Liver (tissue), 9 donors: ENCODE measurements around the gene BRF1. TPM values are rescaled to one million over a fixed set of nuclear protein-coding genes. Genes with fewer than 3 reads are reported as not detected.

ENCODE experiments used
- DNase-seq: peaks from one replicate; pipeline ENCODE4 v3.0.0-alpha.2; 2017; ENCODE audit warnings: low spot score
- H3K27ac ChIP-seq, 2 donors: one replicate each; pipeline ENCODE4 v1.7.0; 2013; ENCODE audit warnings: inconsistent platforms in 2 of 2, low read length in 2 of 2, control low read depth in 1 of 2, low read depth in 1 of 2, mild to moderate bottlenecking in 1 of 2
- H3K27me3 ChIP-seq, 4 donors: one replicate each; pipeline versions ENCODE4 v1.6.1 to v1.7.0; 2013; ENCODE audit warnings: low read length in 3 of 4, inconsistent platforms in 1 of 4, mild to moderate bottlenecking in 1 of 4, moderate library complexity in 1 of 4; ENCODE audit not compliant: control insufficient read depth in 4 of 4, insufficient read depth in 4 of 4
- H3K36me3 ChIP-seq, 4 donors: one replicate each; pipeline versions ENCODE4 v1.6.1 to v1.7.0; 2013; ENCODE audit warnings: low read length in 3 of 4, mild to moderate bottlenecking in 3 of 4, low read depth in 1 of 4, moderate library complexity in 1 of 4; ENCODE audit not compliant: control insufficient read depth in 4 of 4, insufficient read depth in 3 of 4
- H3K4me1 ChIP-seq, 4 donors: one replicate each; pipeline versions ENCODE4 v1.6.1 to v1.7.0; 2013; ENCODE audit warnings: low read length in 3 of 4, mild to moderate bottlenecking in 3 of 4, moderate library complexity in 1 of 4; ENCODE audit not compliant: control insufficient read depth in 4 of 4, insufficient read depth in 4 of 4
- H3K4me3 ChIP-seq, 3 donors: one replicate each; pipeline versions ENCODE4 v1.6.1 to v1.7.0; 2013; ENCODE audit warnings: low read length in 3 of 3, control low read depth in 1 of 3, low read depth in 1 of 3, mild to moderate bottlenecking in 1 of 3
- H3K9ac ChIP-seq, 2 donors: one replicate each; pipeline ENCODE4 v1.7.0; 2013; ENCODE audit warnings: low read length in 2 of 2, mild to moderate bottlenecking in 2 of 2, moderate library complexity in 2 of 2, control low read depth in 1 of 2, low read depth in 1 of 2
- H3K9me3 ChIP-seq, 4 donors: one replicate each; pipeline versions ENCODE4 v1.6.1 to v1.7.0; 2013; ENCODE audit warnings: low read length in 3 of 4; ENCODE audit not compliant: control insufficient read depth in 4 of 4
- ATF3 ChIP-seq: IDR thresholded peaks from 2 replicates; pipeline ENCODE4 v1.6.1; 2016; ENCODE audit warnings: antibody characterized with exemption
- FOXA1 ChIP-seq: IDR thresholded peaks from 2 replicates; pipeline ENCODE4 v1.6.1; 2016; ENCODE audit warnings: antibody characterized with exemption
- FOXA2 ChIP-seq: IDR thresholded peaks from 2 replicates; pipeline ENCODE4 v1.6.1; 2016; ENCODE audit warnings: antibody characterized with exemption
- GABPA ChIP-seq, 2 donors: IDR thresholded peaks in 1 of 2; conservative IDR thresholded peaks in 1 of 2; 2 replicates each; pipeline ENCODE4 v1.6.1; 2016; ENCODE audit warnings: antibody characterized with exemption in 2 of 2, mild to moderate bottlenecking in 1 of 2, moderate library complexity in 1 of 2
- HNF4G ChIP-seq: IDR thresholded peaks from 2 replicates; pipeline ENCODE4 v1.6.1; 2016; ENCODE audit warnings: antibody characterized with exemption
- JUND ChIP-seq, 2 donors: IDR thresholded peaks; 2 replicates each; pipeline ENCODE4 v1.6.1; 2016; ENCODE audit warnings: antibody characterized with exemption in 2 of 2
- MAX ChIP-seq: IDR thresholded peaks from 2 replicates; pipeline ENCODE4 v1.6.1; 2016; ENCODE audit warnings: antibody characterized with exemption
- RAD21 ChIP-seq, 2 donors: IDR thresholded peaks; 2 replicates each; pipeline ENCODE4 v1.6.1; 2016; ENCODE audit warnings: antibody characterized with exemption in 2 of 2, mild to moderate bottlenecking in 2 of 2
- REST ChIP-seq: IDR thresholded peaks from 2 replicates; pipeline ENCODE4 v1.6.1; 2016; ENCODE audit warnings: antibody characterized with exemption, mild to moderate bottlenecking
- RXRA ChIP-seq, 2 donors: IDR thresholded peaks; 2 replicates each; pipeline ENCODE4 v1.6.1; 2017 to 2018; ENCODE audit warnings: antibody characterized with exemption in 2 of 2, mild to moderate bottlenecking in 1 of 2
- SP1 ChIP-seq: IDR thresholded peaks from 2 replicates; pipeline ENCODE4 v1.6.1; 2018; ENCODE audit warnings: antibody characterized with exemption, mild to moderate bottlenecking
- YY1 ChIP-seq: IDR thresholded peaks from 2 replicates; pipeline ENCODE4 v1.6.1; 2016; ENCODE audit warnings: antibody characterized with exemption, mild to moderate bottlenecking
- ZBTB33 ChIP-seq: IDR thresholded peaks from 2 replicates; pipeline ENCODE4 v1.6.1; 2016; ENCODE audit warnings: antibody characterized with exemption
- WGBS: extraction: QIAGEN DNeasy Blood & Tissue Kit; methylation state at CpG from one replicate; pipeline ENCODE4 v1.1.7; 2013; 5-methylcytosine and 5-hydroxymethylcytosine counted together
- polyA plus RNA-seq, 2 donors: library from polyadenylated mRNA; stranded (reverse) in 1 of 2; unstranded in 1 of 2; fragments of 200-250 nt in 1 of 2; fragments of >200 nt in 1 of 2; fragmentation: Nextera tagmentation in 1 of 2; extraction: Ambion mirVana in 1 of 2; gene quantifications; one replicate each; pipeline versions ENCODE4 v1.2.1 to v1.2.3, GENCODE V29; 2013 to 2015
- total RNA-seq, 2 donors: library from RNA; depleted of rRNA; stranded (reverse); fragments of >200 nt; gene quantifications; one replicate each; pipeline ENCODE4 v1.2.3, GENCODE V29; 2014
- donor health status: healthy.
- donor health status: healthy.
- donor health status: healthy.
- donor health status: healthy.
- donor health status: healthy.

BRF1 gene
- total and polyA plus RNA-seq, 4 donors, result 4.6 to 24.1 (median 10.6) TPM

GRCh38 chr14:105248368-105249181, 52.2 kb downstream of the BRF1 start, which contains the start of gene BTBD6 (continued):
- TF ChIP-seq ATF3 (no peak), HNF4G (no peak), JUND (IDR thresholded peaks at IDR 0.05) (no peak), SP1 (no peak), RXRA (IDR thresholded peaks at IDR 0.05) (no peak), MAX (no peak), FOXA2 (no peak)

GRCh38 chr14:105247715-105248367, 53.0 kb downstream of the BRF1 start:
- WGBS, result 45% methylated on average over 42 of the region's 42 CpGs
- Histone ChIP-seq H3K36me3 (peaks cover 0 to 16% (median 6%) of the 10 kb centered on the region in 4 donors), H3K4me3 (peak overlapping the region; percentile 65 to 79 (median 73)), H3K9me3 (no peaks in the 10 kb centered on the region), H3K27ac (peak overlapping the region; percentile 62 to 73), H3K4me1 (peaks cover 5 to 16% (median 14%) of the 10 kb centered on the region in 4 donors), H3K27me3 (no peaks in the 10 kb centered on the region), H3K9ac (peak overlapping the region in 1 of 2 donors; percentile 70)
- TF ChIP-seq REST (no peak), FOXA1 (no peak), YY1 (no peak), RAD21 (IDR thresholded peaks at IDR 0.05) (no peak), GABPA (IDR thresholded peaks at IDR 0.05 in 1 of 2, conservative IDR thresholded peaks at IDR 0.05 in 1 of 2) (no peak)
- DNase-seq, result no peak

- Histone ChIP-seq H3K4me1 (peaks cover 5 to 16% (median 14%) of the 10 kb centered on the region in 4 donors), H3K9me3 (no peaks in the 10 kb centered on the region), H3K9ac (no peak overlapping the region), H3K36me3 (peaks cover 0 to 10% (median 4%) of the 10 kb centered on the region in 4 donors), H3K4me3 (no peak overlapping the region), H3K27me3 (no peaks in the 10 kb centered on the region), H3K27ac (no peak overlapping the region)
- WGBS, result 96% methylated on average over 16 of the region's 16 CpGs
- no peak for DNase-seq
- TF ChIP-seq ZBTB33, result no peak
- no peak for TF ChIP-seq JUND (IDR thresholded peaks at IDR 0.05)
Observed at GRCh38 chr14:105247026-105247425, 53.8 kb downstream of the BRF1 start.
